Measurements from ENCODE around the gene MPHOSPH8.

Gene MPHOSPH8, protein sequence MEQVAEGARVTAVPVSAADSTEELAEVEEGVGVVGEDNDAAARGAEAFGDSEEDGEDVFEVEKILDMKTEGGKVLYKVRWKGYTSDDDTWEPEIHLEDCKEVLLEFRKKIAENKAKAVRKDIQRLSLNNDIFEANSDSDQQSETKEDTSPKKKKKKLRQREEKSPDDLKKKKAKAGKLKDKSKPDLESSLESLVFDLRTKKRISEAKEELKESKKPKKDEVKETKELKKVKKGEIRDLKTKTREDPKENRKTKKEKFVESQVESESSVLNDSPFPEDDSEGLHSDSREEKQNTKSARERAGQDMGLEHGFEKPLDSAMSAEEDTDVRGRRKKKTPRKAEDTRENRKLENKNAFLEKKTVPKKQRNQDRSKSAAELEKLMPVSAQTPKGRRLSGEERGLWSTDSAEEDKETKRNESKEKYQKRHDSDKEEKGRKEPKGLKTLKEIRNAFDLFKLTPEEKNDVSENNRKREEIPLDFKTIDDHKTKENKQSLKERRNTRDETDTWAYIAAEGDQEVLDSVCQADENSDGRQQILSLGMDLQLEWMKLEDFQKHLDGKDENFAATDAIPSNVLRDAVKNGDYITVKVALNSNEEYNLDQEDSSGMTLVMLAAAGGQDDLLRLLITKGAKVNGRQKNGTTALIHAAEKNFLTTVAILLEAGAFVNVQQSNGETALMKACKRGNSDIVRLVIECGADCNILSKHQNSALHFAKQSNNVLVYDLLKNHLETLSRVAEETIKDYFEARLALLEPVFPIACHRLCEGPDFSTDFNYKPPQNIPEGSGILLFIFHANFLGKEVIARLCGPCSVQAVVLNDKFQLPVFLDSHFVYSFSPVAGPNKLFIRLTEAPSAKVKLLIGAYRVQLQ

DNA sequence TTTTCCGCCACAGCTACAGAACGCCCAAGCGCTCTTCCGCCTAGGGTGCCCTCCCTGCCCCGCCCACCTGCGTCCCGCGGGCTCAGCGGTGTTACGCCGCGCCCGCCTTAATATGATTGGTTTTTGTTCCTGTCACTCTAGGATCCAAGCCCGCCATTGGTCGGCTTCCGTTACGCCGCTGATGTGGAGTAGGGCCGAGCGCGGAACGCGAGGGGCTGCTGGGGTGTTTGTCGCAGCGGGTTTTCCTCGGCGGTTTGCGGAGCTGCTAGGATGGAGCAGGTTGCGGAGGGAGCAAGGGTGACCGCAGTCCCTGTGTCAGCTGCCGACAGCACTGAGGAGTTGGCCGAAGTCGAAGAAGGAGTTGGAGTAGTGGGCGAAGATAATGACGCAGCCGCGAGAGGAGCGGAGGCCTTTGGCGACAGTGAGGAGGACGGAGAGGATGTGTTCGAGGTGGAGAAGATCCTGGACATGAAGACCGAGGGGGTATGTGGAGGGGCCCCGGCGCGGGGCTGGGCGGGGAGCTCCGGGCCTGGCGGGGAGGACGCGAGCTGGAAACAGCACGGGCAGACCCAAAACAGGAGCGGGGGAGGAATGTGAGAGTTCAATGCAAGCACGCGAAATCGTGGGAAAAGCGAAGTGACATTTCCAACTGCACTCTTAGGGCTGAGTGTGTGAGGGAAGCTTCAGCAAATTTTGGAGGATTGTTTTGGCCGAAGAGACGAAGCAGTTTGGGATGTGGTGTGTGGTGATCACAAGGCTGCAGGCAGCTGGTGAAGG lies at the start of gene MPHOSPH8:
TSS of gene MPHOSPH8 (plus strand) at position 181 of the 777 bp plus-strand sequence. CDS start at position 271, 90 bp downstream.
- peak; percentile 77 for DNase-seq

- no peak for DNase-seq
These were observed 46.4 kb upstream of the MPHOSPH8 start for GRCh38 chr13:19586904-19587634.

GRCh38 chr13:19587635-19588300 lies 45.7 kb upstream of the MPHOSPH8 start:
- no peak for DNase-seq

DNA sequence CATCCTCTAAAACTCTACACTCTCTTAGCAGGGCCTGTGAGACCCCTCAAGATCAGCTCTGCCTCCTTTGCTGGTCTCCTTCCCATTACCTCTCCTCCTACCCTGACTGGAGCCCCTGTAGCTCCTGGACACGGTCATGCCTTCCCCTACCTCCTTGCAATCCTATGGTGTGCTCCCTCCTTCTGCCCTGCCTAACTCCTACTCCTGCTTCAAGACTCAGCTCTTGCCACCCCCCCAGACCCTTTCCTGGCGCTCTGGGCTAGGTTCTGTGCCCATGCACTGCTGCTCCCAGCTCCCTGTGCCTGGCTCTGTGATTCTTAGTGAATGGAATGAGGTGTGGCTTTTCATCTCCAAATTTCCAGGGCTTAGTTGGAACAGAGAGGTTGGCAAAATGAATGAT lies 44.1 kb upstream of the MPHOSPH8 start:
- DNase-seq: no peak

- DNase-seq: no peak
These were observed 43.0 kb upstream of the MPHOSPH8 start for GRCh38 chr13:19590423-19590822.

DNA sequence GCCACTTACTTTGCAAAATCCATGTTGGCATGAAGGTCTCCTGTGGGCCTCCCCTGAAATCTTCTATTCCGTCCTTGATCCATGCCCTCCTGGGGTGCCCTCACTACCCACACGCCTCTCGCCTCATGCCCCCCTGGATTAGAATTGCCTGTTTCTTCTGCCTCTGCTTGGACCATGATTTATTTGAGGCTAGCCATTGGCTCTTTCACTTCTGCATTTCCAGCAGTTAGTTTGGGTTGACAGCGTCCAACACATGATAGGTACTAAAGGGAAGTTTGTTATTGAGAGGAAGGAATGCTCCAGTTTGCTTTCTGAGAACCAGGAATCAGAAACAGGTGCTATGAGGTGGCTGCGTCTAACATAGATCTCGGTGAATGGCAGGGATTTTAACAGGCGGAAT lies 41.6 kb upstream of the MPHOSPH8 start:
- DNase-seq: no peak

DNA sequence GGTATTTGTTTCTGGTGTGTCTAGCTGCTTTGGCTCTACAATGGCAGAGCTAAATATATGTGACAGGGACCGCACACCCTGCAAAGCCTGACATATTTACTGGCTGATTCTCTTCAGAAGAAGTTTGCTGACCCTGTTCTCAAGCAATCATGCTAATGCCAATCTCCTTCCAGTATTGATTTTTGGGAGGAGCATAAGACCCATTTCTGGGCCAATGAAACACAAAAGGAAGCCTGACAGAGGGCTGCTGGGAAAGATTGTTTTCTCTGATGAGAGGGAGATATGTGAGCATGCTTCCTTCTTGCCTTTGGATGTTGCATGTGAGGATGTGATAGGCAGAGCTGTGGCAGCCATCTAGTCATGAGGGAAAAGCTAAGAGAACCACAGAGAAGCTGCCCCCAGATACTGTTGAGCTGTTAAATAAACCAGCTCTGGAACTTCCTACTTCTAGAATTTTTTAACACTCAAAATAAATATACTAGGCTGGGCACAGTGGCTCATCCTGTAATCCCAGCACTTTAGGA lies 40.7 kb upstream of the MPHOSPH8 start:
- no peak for DNase-seq

- DNase-seq: no peak
These were observed 37.4 kb upstream of the MPHOSPH8 start for GRCh38 chr13:19596086-19596485.

DNA sequence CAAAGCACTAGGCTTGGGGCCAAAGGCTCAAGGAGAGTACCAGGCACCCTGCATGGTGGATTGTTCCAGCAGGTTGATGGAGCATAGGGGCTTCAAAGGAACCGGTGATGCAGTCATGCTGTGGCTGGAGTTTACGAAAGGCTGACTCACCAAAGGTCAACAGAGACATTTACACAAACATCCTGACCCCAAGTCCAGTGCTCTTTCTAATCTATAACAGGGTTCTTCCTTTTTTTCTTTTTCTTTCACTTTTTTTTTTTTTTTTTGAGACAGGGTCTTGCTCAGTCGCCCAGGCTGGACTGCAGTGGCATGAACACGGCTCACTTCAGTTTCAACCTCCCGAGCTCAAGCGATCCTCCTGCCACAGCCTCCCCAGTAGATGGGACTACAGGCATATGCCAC lies 36.5 kb upstream of the MPHOSPH8 start:
- no peak for DNase-seq

GRCh38 chr13:19597523-19597922 lies 35.9 kb upstream of the MPHOSPH8 start:
- DNase-seq: no peak

DNA sequence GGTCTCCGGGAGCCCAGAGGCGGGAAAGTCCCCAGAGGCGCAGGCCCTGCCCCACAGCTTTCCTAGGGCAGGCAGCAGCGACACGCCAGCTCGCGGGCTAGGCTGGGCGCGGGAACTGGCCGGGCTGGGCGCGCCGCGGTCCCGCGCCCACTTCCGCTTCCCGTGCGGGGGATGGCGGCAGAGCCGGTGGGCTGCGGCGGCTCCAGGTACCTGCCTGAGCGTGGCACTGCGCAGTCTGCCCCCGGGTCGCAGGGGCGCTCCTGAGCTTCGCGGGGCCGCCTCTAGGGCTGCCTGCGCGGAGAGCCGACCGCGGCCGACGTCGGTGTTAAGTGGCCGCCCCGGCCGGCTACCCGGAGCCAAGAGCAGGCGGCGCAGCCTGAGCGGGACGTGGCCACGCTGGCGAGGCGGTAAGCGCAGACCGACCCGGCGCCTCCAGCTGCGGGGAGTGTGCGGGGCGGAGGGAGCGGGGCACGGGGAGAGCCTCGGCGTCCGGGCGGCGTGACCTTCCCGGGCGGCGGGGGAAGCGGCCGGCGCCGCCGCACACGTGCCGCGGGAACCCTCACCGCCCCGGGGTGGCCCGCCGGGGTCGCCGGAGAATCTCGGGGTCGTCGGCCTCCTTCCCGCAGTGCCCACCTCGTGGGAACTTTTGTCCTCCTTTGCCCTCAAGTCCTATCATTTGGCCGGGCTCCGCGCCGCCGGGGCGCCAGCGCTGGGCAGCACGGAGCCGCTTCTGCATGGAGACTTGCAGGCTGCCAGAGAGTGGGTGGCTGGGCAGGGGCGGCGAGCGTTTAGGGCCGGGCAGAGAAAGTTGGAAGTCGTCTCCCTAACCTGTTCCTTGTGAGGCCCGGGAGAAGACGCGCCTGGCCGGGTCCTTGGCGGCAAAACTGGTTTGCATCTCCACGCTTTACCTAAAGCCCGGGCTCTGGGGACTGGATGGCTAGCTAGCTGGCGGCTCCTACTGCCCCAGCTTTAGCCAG lies 31.4 kb upstream of the MPHOSPH8 start:
- DNase-seq: no peak

DNA sequence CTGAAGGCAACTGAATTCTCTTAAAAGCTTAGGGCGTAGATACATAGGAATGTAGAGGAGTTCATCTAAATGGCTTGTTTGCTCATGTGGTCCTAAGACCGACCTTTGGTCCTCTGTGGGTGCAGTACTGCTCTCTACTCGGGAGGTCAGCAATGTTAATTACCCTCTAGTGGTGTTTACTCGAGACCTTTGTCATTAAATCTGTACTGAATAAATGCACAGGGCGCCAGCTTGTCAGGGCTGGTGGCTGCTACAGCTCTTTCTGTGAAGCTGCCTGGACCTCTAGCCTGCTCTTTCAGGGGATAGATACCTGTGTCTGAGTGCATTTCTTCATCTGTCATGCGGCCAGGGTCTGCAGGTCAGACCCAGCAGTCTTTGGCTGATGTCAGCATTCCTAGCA lies 29.2 kb upstream of the MPHOSPH8 start:
- DNase-seq: no peak

DNA sequence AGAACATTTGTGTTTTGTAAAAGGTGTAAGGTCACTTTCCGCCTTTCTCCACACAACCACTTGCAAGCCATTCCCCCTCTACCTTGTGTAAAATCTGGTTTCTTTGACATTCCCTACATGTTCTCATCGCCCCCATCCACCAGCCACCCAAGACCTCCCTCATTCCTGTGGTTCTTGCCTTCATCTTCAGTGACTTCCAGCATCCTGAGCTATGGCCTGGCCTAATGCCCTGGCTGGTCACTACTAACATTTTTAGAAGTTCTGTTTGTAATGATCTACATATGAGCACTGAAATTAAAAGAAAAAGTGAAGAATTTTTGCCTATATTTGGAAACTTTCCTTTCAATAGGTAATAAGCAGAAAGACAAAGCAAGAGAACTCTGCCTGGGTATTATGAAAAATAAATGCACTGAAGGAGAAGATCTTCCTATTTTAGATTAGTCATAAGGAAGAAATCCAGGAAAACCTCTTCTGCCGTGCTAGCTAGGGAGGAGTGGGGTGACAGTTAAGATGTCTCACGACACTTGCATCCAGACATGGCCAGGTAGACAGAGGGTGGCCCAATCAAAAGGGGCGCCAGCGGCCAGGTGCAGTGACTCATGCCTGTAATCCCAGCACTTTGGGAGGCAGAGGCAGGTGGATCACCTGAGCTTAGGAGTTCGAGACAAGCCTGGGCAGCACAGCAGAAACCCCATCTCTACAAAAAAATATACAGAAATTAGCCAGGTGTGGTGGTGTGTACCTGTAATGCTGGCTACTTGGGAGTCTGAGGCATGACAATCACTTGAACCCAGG lies 28.1 kb upstream of the MPHOSPH8 start:
- no peak for DNase-seq

DNA sequence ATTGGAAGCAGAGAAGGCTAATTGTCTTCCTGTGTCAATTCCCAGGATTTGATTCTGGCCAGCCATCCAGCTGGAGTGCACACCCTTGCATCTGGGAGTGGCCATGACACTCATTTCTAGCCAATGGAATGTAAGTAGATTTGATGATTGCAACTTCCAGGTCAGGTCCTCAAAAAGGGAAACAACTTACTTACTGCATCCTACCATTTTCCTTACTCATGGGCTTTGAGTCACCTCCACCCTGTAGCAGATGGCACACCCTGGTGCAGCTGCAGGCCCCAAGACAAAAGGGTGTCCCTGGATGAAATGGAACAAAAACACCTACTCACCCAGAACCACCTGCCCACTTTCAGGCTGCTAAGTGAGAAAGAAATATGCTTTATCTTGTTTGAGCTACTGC lies 27.3 kb upstream of the MPHOSPH8 start:
- no peak for DNase-seq

DNA sequence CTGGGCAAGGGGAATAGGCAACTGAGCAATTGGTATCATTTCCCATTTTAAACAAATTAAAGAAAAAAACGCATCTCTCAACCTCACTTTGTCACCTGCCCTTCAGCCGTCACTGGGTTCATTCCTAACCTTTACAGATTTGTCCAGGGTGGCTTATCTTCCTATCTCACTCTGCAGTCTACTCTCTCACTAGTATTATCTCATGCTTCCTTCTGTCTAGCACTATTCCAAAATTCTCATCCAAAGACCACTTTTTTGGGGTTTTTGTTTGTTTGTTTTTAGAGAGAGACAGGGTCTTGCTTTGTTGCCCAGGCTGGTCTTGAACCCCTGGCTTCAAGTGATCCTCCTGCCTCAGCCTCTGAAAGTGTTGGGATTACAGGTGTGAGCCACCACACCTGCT lies 26.7 kb upstream of the MPHOSPH8 start:
- no peak for DNase-seq

GRCh38 chr13:19607523-19608078 lies 25.9 kb upstream of the MPHOSPH8 start:
- DNase-seq: no peak

GRCh38 chr13:19618977-19619376 lies 14.5 kb upstream of the MPHOSPH8 start:
- no peak for DNase-seq

GRCh38 chr13:19622193-19622592 lies 11.3 kb upstream of the MPHOSPH8 start:
- no peak for DNase-seq

DNA sequence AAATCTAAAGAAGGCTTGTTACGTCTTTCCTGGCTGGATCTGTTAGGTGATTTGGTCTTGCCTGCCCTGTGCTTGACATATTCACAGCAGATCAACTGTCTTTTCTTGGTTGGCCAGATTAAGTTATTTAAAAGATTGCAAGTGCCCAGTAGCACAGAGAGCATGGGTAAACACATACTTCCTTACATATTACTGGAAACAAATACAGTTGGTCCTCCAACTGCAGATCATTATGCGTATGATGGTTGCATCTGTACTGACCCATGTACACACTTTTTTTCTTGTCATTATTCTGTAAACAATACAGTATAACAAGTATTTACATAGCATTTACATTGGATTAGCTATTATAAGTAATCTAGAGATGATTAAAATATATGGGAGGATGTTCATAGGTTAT lies 9.2 kb upstream of the MPHOSPH8 start:
- DNase-seq: no peak
